H1 (cell line): ENCODE measurements around the gene ANXA2. TPM values are rescaled to one million over a fixed set of nuclear protein-coding genes. Genes with fewer than 3 reads are reported as not detected.

ENCODE experiments used
- CTCF ChIA-PET: fragments of 300-600 bp; sonication (Branson Sonifier 250); formaldehyde crosslinking; loops from one replicate; lab custom pipeline; 2021; ENCODE audit not compliant: partially characterized antibody; lab: Charles Lee
- POLR2A ChIA-PET: fragments of 300-600 bp; sonication (Branson Sonifier 250); formaldehyde crosslinking; loops from one replicate; lab custom pipeline; 2021; ENCODE audit warnings: inconsistent platforms; ENCODE audit not compliant: partially characterized antibody; lab: Charles Lee
- DNase-seq, 2 experiments: peaks; one replicate each; pipeline versions ENCODE4 v3.0.0 to v3.0.0-alpha.2; 2010 to 2022; ENCODE audit warnings: low spot score in 2 of 2, low read depth in 1 of 2, mixed read lengths in 1 of 2
- FAIRE-seq: peaks from 2 replicates; lab custom pipeline; 2011; peaks lifted over from hg19 to GRCh38; lab: Jason Lieb, UNC
- H2AFZ ChIP-seq: 2 replicates; pipeline ENCODE4 v1.8.1; 2012; ENCODE audit warnings: low read length, inconsistent platforms
- H2AK5ac ChIP-seq: 2 replicates; pipeline ENCODE4 v1.6.1; 2013; ENCODE audit warnings: low read depth, low read length
- H2BK120ac ChIP-seq: replicated peaks from 2 replicates; pipeline ENCODE3; 2013; ENCODE audit warnings: low read depth, low read length, inconsistent platforms
- H2BK12ac ChIP-seq: 2 replicates; pipeline ENCODE4 v1.6.1; 2013; ENCODE audit warnings: low read depth, low read length
- H2BK15ac ChIP-seq: 2 replicates; pipeline ENCODE4 v1.6.1; 2013; ENCODE audit warnings: low read length
- H2BK20ac ChIP-seq: 2 replicates; pipeline ENCODE4 v1.6.1; 2013; ENCODE audit warnings: low read length
- H2BK5ac ChIP-seq: 2 replicates; pipeline ENCODE4 v1.6.1; 2013; ENCODE audit warnings: low read depth, low read length
- H3K14ac ChIP-seq: 2 replicates; pipeline ENCODE4 v1.6.1; 2013; ENCODE audit warnings: inconsistent platforms; ENCODE audit not compliant: insufficient read length
- H3K18ac ChIP-seq: 2 replicates; pipeline ENCODE4 v1.6.1; 2013; ENCODE audit warnings: low read length; ENCODE audit errors: extremely low read depth
- H3K23ac ChIP-seq: 2 replicates; pipeline ENCODE4 v1.6.1; 2013; ENCODE audit warnings: inconsistent platforms; ENCODE audit not compliant: insufficient read length
- H3K23me2 ChIP-seq: 2 replicates; pipeline ENCODE4 v1.6.1; 2013; ENCODE audit warnings: low read depth, low read length
- H3K27ac ChIP-seq: 2 replicates; pipeline ENCODE4 v1.6.1; 2011; ENCODE audit warnings: low read depth, low read length, inconsistent platforms
- H3K27me3 ChIP-seq, 4 experiments: replicated peaks in 1 of 4; 1 replicate in 1 of 4; 2 replicates in 3 of 4; pipeline versions ENCODE4 v1.6.1 to v1.8.1; 2011 to 2013; ENCODE audit warnings: low read length in 3 of 4, mild to moderate bottlenecking in 3 of 4, inconsistent platforms in 2 of 4, mixed read lengths in 2 of 4, moderate library complexity in 1 of 4; ENCODE audit not compliant: control insufficient read depth in 3 of 4, insufficient read depth in 3 of 4; ENCODE audit errors: extremely low read depth in 1 of 4
- H3K36me3 ChIP-seq, 4 experiments: 2 replicates each; pipeline versions ENCODE4 v1.6.1 to v1.8.1; 2011 to 2013; ENCODE audit warnings: mild to moderate bottlenecking in 4 of 4, low read length in 3 of 4, moderate library complexity in 2 of 4, control low read depth in 1 of 4, inconsistent platforms in 1 of 4; ENCODE audit not compliant: insufficient read depth in 4 of 4, control insufficient read depth in 2 of 4
- H3K4ac ChIP-seq: replicated peaks from 2 replicates; pipeline ENCODE3; 2013; ENCODE audit warnings: low read length, low read depth, mixed read lengths, inconsistent platforms; ENCODE audit not compliant: insufficient read length
- H3K4me1 ChIP-seq, 4 experiments: replicated peaks in 1 of 4; 1 replicate in 1 of 4; 2 replicates in 3 of 4; pipeline versions ENCODE4 v1.6.1 to v1.8.1; 2011 to 2013; ENCODE audit warnings: low read length in 3 of 4, inconsistent platforms in 2 of 4, mixed read lengths in 1 of 4; ENCODE audit not compliant: insufficient read depth in 4 of 4, control insufficient read depth in 3 of 4
- H3K4me2 ChIP-seq, 2 experiments: 2 replicates each; pipeline versions ENCODE4 v1.6.1 to v1.8.1; 2011 to 2013; ENCODE audit warnings: low read depth in 2 of 2, low read length in 2 of 2, control low read depth in 1 of 2, inconsistent platforms in 1 of 2, mild to moderate bottlenecking in 1 of 2; ENCODE audit not compliant: insufficient read depth in 1 of 2
- H3K4me3 ChIP-seq, 4 experiments: fragments of 200-600, 300-600 bp in 1 of 4; sonication (generic), shearing (Covaris generic), sonication (Bioruptor Twin) in 1 of 4; 2 replicates each; pipeline versions ENCODE4 v1.5.1 to v1.8.1; 2011 to 2016; ENCODE audit warnings: low read length in 4 of 4, low read depth in 3 of 4, control low read depth in 2 of 4, inconsistent platforms in 2 of 4, mild to moderate bottlenecking in 2 of 4, mixed read lengths in 1 of 4, moderate library complexity in 1 of 4; ENCODE audit not compliant: insufficient read depth in 2 of 4; ENCODE audit errors: extremely low read depth in 1 of 4
- H3K56ac ChIP-seq: replicated peaks from 2 replicates; pipeline ENCODE3; 2013; ENCODE audit warnings: low read depth, mild to moderate bottlenecking, mixed read lengths, low read length, inconsistent platforms; ENCODE audit not compliant: insufficient read length
- H3K79me1 ChIP-seq: 2 replicates; pipeline ENCODE4 v1.6.1; 2013; ENCODE audit warnings: low read depth, low read length, control low read depth
- H3K79me2 ChIP-seq, 2 experiments: 2 replicates each; pipeline versions ENCODE4 v1.6.1 to v1.8.1; 2012 to 2013; ENCODE audit warnings: low read length in 2 of 2, mild to moderate bottlenecking in 2 of 2, inconsistent platforms in 1 of 2; ENCODE audit not compliant: insufficient read depth in 2 of 2, control insufficient read depth in 1 of 2
- H3K9ac ChIP-seq, 4 experiments: replicated peaks in 1 of 4; 1 replicate in 1 of 4; 2 replicates in 3 of 4; pipeline versions ENCODE4 v1.6.1 to v1.8.1; 2011 to 2013; ENCODE audit warnings: low read depth in 3 of 4, low read length in 3 of 4, control low read depth in 2 of 4, mild to moderate bottlenecking in 2 of 4, moderate library complexity in 2 of 4, inconsistent platforms in 1 of 4; ENCODE audit errors: extremely low read depth in 1 of 4
- H3K9me3 ChIP-seq, 2 experiments: 2 replicates each; pipeline versions ENCODE4 v1.6.1 to v1.8.1; 2012 to 2013; ENCODE audit warnings: mild to moderate bottlenecking in 2 of 2, moderate library complexity in 2 of 2, control low read depth in 1 of 2, inconsistent platforms in 1 of 2, low read depth in 1 of 2, low read length in 1 of 2, mixed read lengths in 1 of 2; ENCODE audit not compliant: insufficient read depth in 2 of 2
- H4K20me1 ChIP-seq, 2 experiments: replicated peaks in 1 of 2; 2 replicates each; pipeline versions ENCODE3 to v1.8.1; 2011 to 2013; ENCODE audit warnings: inconsistent platforms in 2 of 2, low read length in 2 of 2, mild to moderate bottlenecking in 1 of 2; ENCODE audit not compliant: insufficient read depth in 2 of 2, control insufficient read depth in 1 of 2
- H4K5ac ChIP-seq: 2 replicates; pipeline ENCODE4 v1.6.1; 2013; ENCODE audit warnings: low read length, low read depth, mixed read lengths, inconsistent platforms; ENCODE audit not compliant: insufficient read length
- H4K8ac ChIP-seq: 2 replicates; pipeline ENCODE4 v1.8.0; 2013; ENCODE audit warnings: mild to moderate bottlenecking, moderate library complexity, low read length, inconsistent platforms; ENCODE audit not compliant: insufficient read depth; ENCODE audit errors: extremely low read depth
- H4K91ac ChIP-seq: replicated peaks from 2 replicates; pipeline ENCODE3; 2013; ENCODE audit warnings: low read length, mixed read lengths, inconsistent platforms; ENCODE audit not compliant: insufficient read length
- EZH2 ChIP-seq: fragments of 200-600 bp; sonication (generic); IDR thresholded peaks from 2 replicates; pipeline ENCODE4 v1.7.1; 2012; ENCODE audit warnings: low read depth, mild to moderate bottlenecking, moderate library complexity, low read length, inconsistent platforms; ENCODE audit not compliant: severe bottlenecking
- HDAC6 ChIP-seq: IDR thresholded peaks from one replicate; pipeline ENCODE4 v1.7.1; 2012; ENCODE audit warnings: low read depth, mild to moderate bottlenecking, inconsistent platforms, low read length, moderate library complexity
- NRF1 ChIP-seq: IDR thresholded peaks from 2 replicates; pipeline ENCODE4 v1.6.1; 2011; ENCODE audit warnings: mild to moderate bottlenecking, low read depth, low read length, improper control_type of control experiment
- POLR2AphosphoS5 ChIP-seq: IDR thresholded peaks from 2 replicates; pipeline ENCODE4 v1.6.1; 2011; ENCODE audit warnings: low read depth, low read length
- SAP30 ChIP-seq: fragments of 300-600 bp; sonication (generic); IDR thresholded peaks from 2 replicates; pipeline ENCODE4 v1.7.1; 2012; ENCODE audit warnings: low read length, moderate library complexity, mild to moderate bottlenecking, inconsistent platforms; ENCODE audit not compliant: insufficient read depth, insufficient replicate concordance
- SP1 ChIP-seq: IDR thresholded peaks from 2 replicates; pipeline ENCODE4 v1.6.1; 2011; ENCODE audit warnings: low read depth, low read length
- SP2 ChIP-seq: IDR thresholded peaks from 2 replicates; pipeline ENCODE4 v1.6.1; 2012; ENCODE audit warnings: mild to moderate bottlenecking, low read length, inconsistent platforms
- WGBS, 2 experiments: shearing (Covaris generic) in 1 of 2; methylation state at CpG; one replicate each; pipeline versions ENCODE4 v1.1.6 to v1.1.7; 2013 to 2015; ENCODE audit warnings: low lambda C conversion rate in 2 of 2, mixed read lengths in 2 of 2, inconsistent platforms in 1 of 2, low coverage in 1 of 2, missing lambda C conversion rate in 1 of 2; ENCODE audit not compliant: insufficient replicate concordance in 2 of 2, insufficient coverage in 1 of 2, insufficient read length in 1 of 2; ENCODE audit errors: extremely low coverage in 1 of 2, missing lambda C conversion rate in 1 of 2; 5-methylcytosine and 5-hydroxymethylcytosine counted together
- polyA plus RNA-seq, 7 experiments: library from polyadenylated mRNA; depleted of rRNA in 3 of 7; stranded (reverse) in 5 of 7; unstranded in 2 of 7; fragments of >200 nt in 5 of 7; fragments of 200-250 nt in 2 of 7; gene quantifications; 1 replicate in 5 of 7; 2 replicates in 1 of 7; 4 replicates in 1 of 7; pipeline versions ENCODE4 v1.2.1 to v1.2.3, GENCODE V29; 2011 to 2013; ENCODE audit warnings: missing spikeins in 2 of 7, mixed read lengths in 2 of 7
- total RNA-seq: library from RNA; stranded (reverse); fragmentation: NEBNext Ultra II Directional; extraction: Animal tissue kit (Norgen Biotek cat#: 25700); gene quantifications from 2 replicates; pipeline ENCODE4 v1.2.1, GENCODE V29; 2021

ANXA2 gene
- total and polyA plus RNA-seq, 2 of the 8 experiments (the other 6 are each of a cell fraction or from before 2014, with no cell fraction given) = 178 to 217 TPM

DNA sequence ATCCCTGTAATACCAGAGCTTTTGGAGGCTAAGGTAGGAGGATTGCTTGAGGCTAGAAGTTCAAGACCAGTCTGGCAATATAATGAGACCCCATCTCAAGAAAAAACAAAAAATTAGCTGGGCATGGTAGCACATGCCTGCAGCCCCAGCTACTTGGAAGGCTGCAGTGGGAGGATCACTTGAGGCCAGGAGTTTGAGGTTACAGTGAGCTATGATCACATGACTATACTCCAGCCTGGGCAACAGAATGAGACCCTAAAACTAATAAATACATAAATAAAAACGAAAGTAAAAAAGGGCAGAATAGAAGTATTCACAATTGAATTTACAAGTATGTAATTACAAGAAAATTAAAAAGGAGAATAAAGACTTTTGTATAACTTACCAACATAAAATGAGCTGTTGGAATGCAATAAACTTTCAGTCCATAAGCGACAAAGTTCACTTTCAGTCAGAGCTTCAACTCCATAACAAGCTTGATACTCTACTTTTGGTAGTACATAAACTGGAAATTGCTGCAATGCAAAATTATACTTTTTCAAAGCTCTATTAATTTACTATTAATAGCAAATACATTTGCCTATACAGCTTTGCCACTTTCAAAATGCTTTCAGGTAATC, 44.4 kb upstream of the ANXA2 start:
- FAIRE-seq (no peak), DNase-seq (no peak)
- Histone ChIP-seq H2BK5ac (no peak overlapping the region), H2BK120ac (no peak overlapping the region), H3K9ac (peak overlapping the region in 1 of 4 experiments; percentile 8; a peak in 1 of 7 replicates), H3K56ac (no peak overlapping the region), H3K9me3 (no peaks in the 10 kb centered on the region), H4K5ac (no peak overlapping the region), H3K27me3 (no peaks in the 10 kb centered on the region), H3K79me2 (no peaks in the 10 kb centered on the region), H2AFZ (no peak overlapping the region), H3K23ac (no peak overlapping the region), H3K36me3 (peaks cover 0 to 12% (median 0%) of the 10 kb centered on the region in 4 experiments; a peak in 3 of 8 replicates), H2BK20ac (no peak overlapping the region), H2BK12ac (no peak overlapping the region), H3K4ac (no peak overlapping the region), H3K14ac (no peak overlapping the region), H4K20me1 (no peaks in the 10 kb centered on the region), H3K27ac (no peak overlapping the region), H3K4me2 (no peak overlapping the region), H2BK15ac (no peak overlapping the region), H4K91ac (no peak overlapping the region), H4K8ac (no peak overlapping the region), H3K4me1 (no peaks in the 10 kb centered on the region), H3K23me2 (no peaks in the 10 kb centered on the region), H3K79me1 (no peaks in the 10 kb centered on the region), H3K4me3 (no peak overlapping the region), H2AK5ac (no peak overlapping the region), H3K18ac (no peak overlapping the region)
- WGBS, 2 experiments = 93% methylated on average over 2 of the region's 2 CpGs; no CpG with 5 or more reads in 1 of the 2 experiments
- POLR2A ChIA-PET = interaction anchor here (0.6 to 1.1 kb wide), 3 partner anchors 15 to 67 kb away, joined by 3 to 6 read pairs (median 4); no protein-coding TSS in a partner anchor
- TF ChIP-seq HDAC6 (no peak), POLR2AphosphoS5 (no peak), SP1 (no peak), EZH2 (no peak), SAP30 (no peak), SP2 (no peak), NRF1 (no peak)
- CTCF ChIA-PET = interaction anchor here (0.7 to 5.7 kb wide), 7 partner anchors 9 to 114 kb away, joined by 3 to 73 read pairs (median 3); no protein-coding TSS in a partner anchor
